RWPE1 (cell line): ENCODE data around the gene SLC48A1.

Experiments
- CTCF ChIA-PET: fragments of 350-600 bp; sonication (Branson Sonifier 250); formaldehyde crosslinking; extraction: SDS; loops from one replicate; lab custom pipeline; 2021; lab: Yijun Ruan, JAX
- POLR2A ChIA-PET: fragments of 400-600 bp; formaldehyde crosslinking; extraction: SDS; loops from one replicate; lab custom pipeline; 2020; ENCODE audit warnings: antibody characterized with exemption; ENCODE audit not compliant: low non-redundant PET; lab: Yijun Ruan, JAX
- DNase-seq: peaks from one replicate; pipeline ENCODE4 v3.0.0; 2012; ENCODE audit warnings: low spot score
- H3K27ac ChIP-seq: fragments of 450-650 bp; 2 replicates; pipeline ENCODE4 v1.5.1; 2017
- TF ChIP-seq, protein P1 (sequence below): fragments of 450-650 bp; conservative IDR thresholded peaks from 2 replicates; pipeline ENCODE4 v1.5.1; 2017; ENCODE audit warnings: low read depth, mild to moderate bottlenecking

Gene SLC48A1

DNA sequence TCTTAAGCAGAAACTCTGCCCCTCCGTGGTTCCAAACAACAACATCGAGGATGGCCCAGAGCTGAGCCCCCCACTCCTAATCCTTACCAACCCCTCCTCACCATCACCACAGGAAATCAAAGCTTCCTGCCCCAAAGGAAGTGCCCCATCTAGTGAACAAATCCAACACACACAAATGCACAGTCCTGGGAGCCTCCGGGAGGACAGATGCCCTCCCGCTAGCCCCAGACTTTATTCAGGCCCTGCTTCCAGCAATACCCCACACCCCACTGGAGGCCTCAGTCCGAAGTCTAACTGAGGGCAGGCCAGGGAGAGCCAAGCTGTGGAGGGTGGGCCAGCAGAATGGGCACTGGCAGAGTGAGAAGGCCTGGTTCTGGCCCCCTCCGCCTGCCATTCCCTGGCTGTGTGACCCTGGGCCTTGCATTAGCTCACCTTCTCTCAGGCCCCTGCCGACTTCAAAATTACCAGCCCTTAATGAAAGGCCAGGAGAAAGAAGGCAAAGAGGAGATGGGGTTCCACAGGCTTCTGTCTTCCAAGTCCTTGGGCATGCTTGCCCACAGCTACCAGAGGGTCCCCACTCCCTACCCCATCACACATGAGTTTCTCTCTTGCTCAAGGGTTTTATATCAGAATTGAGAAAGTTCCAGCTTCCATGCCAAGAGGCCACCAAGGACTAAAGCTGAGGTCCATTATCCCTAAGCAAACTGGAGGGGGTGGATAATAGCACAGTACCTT lies 44.4 kb downstream of the SLC48A1 start:
- POLR2A ChIA-PET: interaction anchor here (1.5 to 1.8 kb wide), 2 partner anchors 15 to 19 kb away, joined by 3 to 4 read pairs; no protein-coding TSS in a partner anchor
- CTCF ChIA-PET: interaction anchor here (0.8 to 1.4 kb wide), 7 partner anchors 9 to 102 kb away, joined by 3 to 5 read pairs (median 4); no protein-coding TSS in a partner anchor
- peak overlapping the region; percentile 99 for H3K27ac ChIP-seq
- DNase-seq: no peak
- TF ChIP-seq, protein P1, sequence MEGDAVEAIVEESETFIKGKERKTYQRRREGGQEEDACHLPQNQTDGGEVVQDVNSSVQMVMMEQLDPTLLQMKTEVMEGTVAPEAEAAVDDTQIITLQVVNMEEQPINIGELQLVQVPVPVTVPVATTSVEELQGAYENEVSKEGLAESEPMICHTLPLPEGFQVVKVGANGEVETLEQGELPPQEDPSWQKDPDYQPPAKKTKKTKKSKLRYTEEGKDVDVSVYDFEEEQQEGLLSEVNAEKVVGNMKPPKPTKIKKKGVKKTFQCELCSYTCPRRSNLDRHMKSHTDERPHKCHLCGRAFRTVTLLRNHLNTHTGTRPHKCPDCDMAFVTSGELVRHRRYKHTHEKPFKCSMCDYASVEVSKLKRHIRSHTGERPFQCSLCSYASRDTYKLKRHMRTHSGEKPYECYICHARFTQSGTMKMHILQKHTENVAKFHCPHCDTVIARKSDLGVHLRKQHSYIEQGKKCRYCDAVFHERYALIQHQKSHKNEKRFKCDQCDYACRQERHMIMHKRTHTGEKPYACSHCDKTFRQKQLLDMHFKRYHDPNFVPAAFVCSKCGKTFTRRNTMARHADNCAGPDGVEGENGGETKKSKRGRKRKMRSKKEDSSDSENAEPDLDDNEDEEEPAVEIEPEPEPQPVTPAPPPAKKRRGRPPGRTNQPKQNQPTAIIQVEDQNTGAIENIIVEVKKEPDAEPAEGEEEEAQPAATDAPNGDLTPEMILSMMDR: no peak; the same call in 1 of the 2 replicates

DNA sequence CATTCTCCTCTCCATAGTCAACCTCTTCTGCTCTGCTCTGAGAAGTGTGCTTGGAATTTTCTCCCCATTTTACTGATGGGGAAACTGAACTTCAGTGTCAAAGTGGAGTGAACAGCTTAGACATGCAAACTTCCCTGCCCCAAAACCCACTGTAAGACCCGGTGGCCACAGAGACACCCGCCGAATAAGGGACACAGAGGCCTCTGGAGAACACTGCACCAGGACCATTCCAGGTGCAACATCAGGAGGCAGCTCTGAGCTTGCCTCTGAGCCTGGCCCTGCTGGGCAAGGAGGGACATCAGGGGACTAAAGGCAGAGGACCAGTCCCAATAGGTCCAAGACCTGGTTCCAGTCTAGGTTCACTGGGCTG lies 45.0 kb downstream of the SLC48A1 start:
- POLR2A ChIA-PET: interaction anchor here (1.8 kb wide), 1 partner anchor 18 kb away, joined by 3 read pairs; no protein-coding TSS in a partner anchor
- TF ChIP-seq, protein P1: no peak
- CTCF ChIA-PET: interaction anchor here (0.6 to 2.1 kb wide), 7 partner anchors 10 to 831 kb away, joined by 3 to 10 read pairs (median 4); no protein-coding TSS in a partner anchor
- H3K27ac ChIP-seq: peak overlapping the region; percentile 99
- no peak for DNase-seq

DNA sequence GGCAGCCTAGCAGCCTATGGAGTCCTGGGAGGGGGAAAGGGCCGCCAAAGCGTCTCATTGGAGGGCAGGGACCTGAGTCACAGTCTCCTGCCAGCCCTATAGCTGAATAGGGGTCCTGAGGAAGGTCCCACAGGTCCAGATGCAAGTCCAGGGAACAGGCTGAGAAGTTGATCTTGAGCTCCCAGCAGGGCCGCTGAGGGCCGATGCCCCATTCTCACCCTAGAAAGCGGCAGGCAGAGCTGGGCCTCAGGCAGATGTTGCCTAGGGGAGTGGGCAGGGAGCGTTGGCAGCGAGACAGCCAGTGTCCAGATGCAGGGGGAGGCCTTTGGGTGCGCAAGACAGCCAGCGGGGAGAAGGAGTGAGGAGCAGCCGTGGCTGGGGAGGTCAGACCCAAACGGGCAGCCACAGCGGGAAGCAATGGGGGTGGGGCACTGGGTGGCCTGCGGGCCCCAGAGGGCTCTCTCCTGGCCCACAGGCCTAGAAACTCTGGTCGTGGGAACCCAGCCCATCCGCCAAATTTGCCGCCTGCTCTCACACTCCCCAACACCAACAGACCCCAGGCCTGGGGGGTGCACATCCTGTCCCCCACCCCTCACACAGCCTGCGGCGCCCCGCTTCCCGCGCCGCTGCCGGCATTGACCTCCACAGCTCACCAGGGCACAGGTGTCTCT lies 45.6 kb downstream of the SLC48A1 start:
- ChIA-PET POLR2A (interaction anchor here (1.8 kb wide), 1 partner anchor 18 kb away, joined by 3 read pairs; no protein-coding TSS in a partner anchor), CTCF (interaction anchor here (0.6 to 2.1 kb wide), 5 partner anchors 11 to 831 kb away, joined by 3 to 10 read pairs (median 3); no protein-coding TSS in a partner anchor)
- TF ChIP-seq, protein P1: no peak
- DNase-seq: no peak
- H3K27ac ChIP-seq: peak overlapping the region; percentile 99

DNA sequence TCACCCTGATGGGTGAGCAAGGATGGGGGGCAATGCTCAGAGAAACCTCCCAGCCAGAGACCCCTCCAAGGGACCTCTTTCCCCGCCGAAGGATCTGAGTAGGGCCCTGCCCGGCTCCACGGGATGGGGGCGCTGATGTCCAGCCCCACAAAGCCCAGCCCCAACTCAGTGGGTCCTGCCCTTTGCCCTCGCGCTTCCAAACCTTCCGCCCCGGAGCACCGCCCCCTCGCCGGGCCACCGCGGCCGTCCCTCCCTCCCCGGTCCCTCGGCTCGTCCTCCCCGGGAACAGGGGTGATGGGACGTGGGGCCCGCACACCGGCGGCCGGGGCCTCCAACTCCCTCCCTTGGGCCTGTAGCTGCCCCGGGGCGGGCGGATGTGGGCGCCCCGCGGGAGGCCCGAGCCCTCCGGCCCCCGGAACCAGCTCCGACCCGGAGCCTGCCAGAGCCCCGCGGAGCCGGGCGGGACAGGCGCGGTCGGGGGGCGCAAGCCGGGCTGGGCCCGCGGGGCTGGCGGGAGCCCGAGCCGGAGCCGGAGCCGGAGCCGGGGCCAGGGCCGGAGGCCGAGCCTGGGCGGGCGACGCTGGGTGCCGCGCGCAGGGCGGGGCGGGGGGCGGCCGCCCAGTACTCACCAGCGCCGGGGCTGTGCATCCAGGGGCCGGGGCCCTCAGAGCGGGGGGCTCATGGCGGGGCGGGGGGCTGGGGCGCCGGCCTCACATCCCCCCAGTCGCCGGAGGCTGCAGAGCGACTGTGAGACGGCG lies 46.3 kb downstream of the SLC48A1 start:
- DNase-seq: no peak
- peak overlapping the region; percentile 99 for H3K27ac ChIP-seq
- TF ChIP-seq, protein P1: no peak; the same call in 1 of the 2 replicates
- CTCF ChIA-PET: interaction anchor here (0.7 to 2.1 kb wide), 4 partner anchors 10 to 82 kb away, joined by 3 to 10 read pairs (median 4); no protein-coding TSS in a partner anchor
- POLR2A ChIA-PET: interaction anchor here (1.8 kb wide), 1 partner anchor 17 kb away, joined by 3 read pairs; no protein-coding TSS in a partner anchor

DNA sequence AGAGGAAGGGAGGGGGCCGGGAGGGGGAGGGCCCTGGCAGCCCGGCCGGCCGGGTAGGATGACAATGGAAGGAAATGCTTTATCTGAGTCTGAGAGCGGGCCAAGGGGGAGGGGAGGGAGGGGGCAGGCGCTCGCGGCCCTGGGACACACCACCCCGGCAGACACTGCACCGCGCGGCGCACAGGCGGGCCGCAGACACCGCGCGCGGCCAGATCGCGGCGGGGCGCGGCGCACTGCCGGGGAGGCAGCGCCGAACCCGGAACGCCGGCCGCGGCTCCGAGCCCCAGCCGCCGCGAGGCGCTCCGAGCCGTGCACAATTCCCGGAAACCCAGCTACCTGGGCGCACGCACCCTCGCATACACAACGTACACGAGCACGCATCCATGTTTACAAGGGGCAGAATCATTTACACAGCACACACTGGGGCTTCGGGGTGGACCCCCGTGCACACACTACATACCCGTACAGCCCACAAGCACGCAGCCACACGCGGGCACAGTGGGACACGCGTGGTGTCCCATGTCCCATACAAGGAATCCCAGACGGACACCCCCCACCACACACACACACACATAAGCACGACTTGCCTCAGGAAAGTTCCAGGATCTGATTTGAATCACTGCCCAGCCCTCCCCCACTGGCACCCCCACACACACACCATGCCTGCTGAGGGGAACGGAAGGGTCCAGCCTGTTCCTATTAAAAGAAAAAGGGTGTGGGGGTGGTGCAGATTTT lies 47.0 kb downstream of the SLC48A1 start, which contains the start of gene HDAC7:
Gene HDAC7 (minus strand): TSS at position 8 of the 735 bp plus-strand sequence. CDS start 118 bp downstream, outside the sequence.
- peak within 1 kb of the TSS; percentile 99 for H3K27ac ChIP-seq
- ChIA-PET POLR2A (interaction anchor here (1.4 kb wide), 1 partner anchor 9 kb away, joined by 5 read pairs; no protein-coding TSS in a partner anchor), CTCF (interaction anchor here (0.6 to 2.1 kb wide), 4 partner anchors 12 to 93 kb away, joined by 3 to 10 read pairs (median 4); no protein-coding TSS in a partner anchor)
- TF ChIP-seq, protein P1: no peak
- peak; percentile 88 for DNase-seq
